Keratinocyte (primary cell): ENCODE data around the gene ACOT9.

Source experiments
- EZH2 ChIP-seq: IDR thresholded peaks from one replicate; pipeline ENCODE4 v1.6.1; 2012; ENCODE audit warnings: inconsistent platforms, mild to moderate bottlenecking, low read length, moderate library complexity
- TF ChIP-seq, protein P1 (sequence below), 3 experiments: IDR thresholded peaks in 1 of 3; conservative IDR thresholded peaks in 1 of 3; optimal IDR thresholded peaks in 1 of 3; 2 replicates in 2 of 3; 3 replicates in 1 of 3; pipeline versions ENCODE3 to v1.5.1; 2011; ENCODE audit warnings: low read length in 3 of 3, mild to moderate bottlenecking in 3 of 3, moderate library complexity in 2 of 3, control low read depth in 1 of 3, inconsistent platforms in 1 of 3; ENCODE audit not compliant: insufficient read depth in 2 of 3; ENCODE audit errors: extremely low read depth in 1 of 3

GRCh38 chrX:23742697-23743622 lies at the start of gene ACOT9:
- TF ChIP-seq, protein P1, sequence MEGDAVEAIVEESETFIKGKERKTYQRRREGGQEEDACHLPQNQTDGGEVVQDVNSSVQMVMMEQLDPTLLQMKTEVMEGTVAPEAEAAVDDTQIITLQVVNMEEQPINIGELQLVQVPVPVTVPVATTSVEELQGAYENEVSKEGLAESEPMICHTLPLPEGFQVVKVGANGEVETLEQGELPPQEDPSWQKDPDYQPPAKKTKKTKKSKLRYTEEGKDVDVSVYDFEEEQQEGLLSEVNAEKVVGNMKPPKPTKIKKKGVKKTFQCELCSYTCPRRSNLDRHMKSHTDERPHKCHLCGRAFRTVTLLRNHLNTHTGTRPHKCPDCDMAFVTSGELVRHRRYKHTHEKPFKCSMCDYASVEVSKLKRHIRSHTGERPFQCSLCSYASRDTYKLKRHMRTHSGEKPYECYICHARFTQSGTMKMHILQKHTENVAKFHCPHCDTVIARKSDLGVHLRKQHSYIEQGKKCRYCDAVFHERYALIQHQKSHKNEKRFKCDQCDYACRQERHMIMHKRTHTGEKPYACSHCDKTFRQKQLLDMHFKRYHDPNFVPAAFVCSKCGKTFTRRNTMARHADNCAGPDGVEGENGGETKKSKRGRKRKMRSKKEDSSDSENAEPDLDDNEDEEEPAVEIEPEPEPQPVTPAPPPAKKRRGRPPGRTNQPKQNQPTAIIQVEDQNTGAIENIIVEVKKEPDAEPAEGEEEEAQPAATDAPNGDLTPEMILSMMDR (optimal IDR thresholded peaks at IDR 0.05 in 1 of 3, IDR thresholded peaks at IDR 0.05 in 1 of 3, conservative IDR thresholded peaks at IDR 0.05 in 1 of 3; ENCODE audit: extremely low read depth in 1 of 3, insufficient read depth in 2 of 3, low read length in 3 of 3): no peak
- no peak for TF ChIP-seq EZH2
